HG02588 (cell line): ENCODE measurements around the gene CADM2.

Experiments used
- ATAC-seq: cut with Tn5 transposase; IDR thresholded peaks from one replicate; pipeline ENCODE4 v1.9.1; 2021; ENCODE audit warnings: mild to moderate bottlenecking, moderate library complexity; ENCODE audit not compliant: unreplicated experiment

Gene CADM2

GRCh38 chr3:85182975-85183752 lies 224.4 kb downstream of the CADM2 start:
- ATAC-seq = no peak

- no peak for ATAC-seq
Measured at GRCh38 chr3:85185495-85185894, 226.7 kb downstream of the CADM2 start.

GRCh38 chr3:85189731-85190130 lies 230.9 kb downstream of the CADM2 start:
- ATAC-seq = no peak

GRCh38 chr3:85193565-85193964 lies 234.8 kb downstream of the CADM2 start:
- no peak for ATAC-seq

GRCh38 chr3:85208650-85209049 lies 249.9 kb downstream of the CADM2 start:
- no peak for ATAC-seq

GRCh38 chr3:85210540-85210939 lies 251.8 kb downstream of the CADM2 start:
- ATAC-seq = no peak

GRCh38 chr3:85228966-85229365 lies 270.2 kb downstream of the CADM2 start:
- ATAC-seq = no peak

GRCh38 chr3:85244091-85244490 lies 285.3 kb downstream of the CADM2 start:
- no peak for ATAC-seq

- no peak for ATAC-seq
Measured at GRCh38 chr3:85244519-85244918, 285.7 kb downstream of the CADM2 start.

- ATAC-seq = no peak
Measured at GRCh38 chr3:85251766-85252165, 293.0 kb downstream of the CADM2 start.

- no peak for ATAC-seq
Measured at GRCh38 chr3:85252686-85253085, 293.9 kb downstream of the CADM2 start.

- ATAC-seq = no peak
Measured at GRCh38 chr3:85254738-85255137, 295.9 kb downstream of the CADM2 start.

- no peak for ATAC-seq
Measured at GRCh38 chr3:85255949-85256348, 297.2 kb downstream of the CADM2 start.

GRCh38 chr3:85258326-85258725 lies 299.5 kb downstream of the CADM2 start:
- ATAC-seq = no peak

- ATAC-seq = no peak
Measured at GRCh38 chr3:85258819-85259218, 300.0 kb downstream of the CADM2 start.

- ATAC-seq = no peak
Measured at GRCh38 chr3:85259748-85260147, 301.0 kb downstream of the CADM2 start.

GRCh38 chr3:85264381-85264780 lies 305.6 kb downstream of the CADM2 start:
- ATAC-seq = no peak

GRCh38 chr3:85270488-85270887 lies 311.7 kb downstream of the CADM2 start:
- no peak for ATAC-seq

GRCh38 chr3:85271911-85272310 lies 313.1 kb downstream of the CADM2 start:
- ATAC-seq = no peak

- no peak for ATAC-seq
Measured at GRCh38 chr3:85288257-85288656, 329.5 kb downstream of the CADM2 start.

GRCh38 chr3:85297291-85297690 lies 338.5 kb downstream of the CADM2 start:
- ATAC-seq = no peak

- ATAC-seq = no peak
Measured at GRCh38 chr3:85298032-85298431, 339.2 kb downstream of the CADM2 start.

GRCh38 chr3:85303156-85303555 lies 344.4 kb downstream of the CADM2 start:
- ATAC-seq = no peak
